Measurements from ENCODE around the gene HLA-DPA1. TPM values are rescaled to one million over a fixed set of nuclear protein-coding genes. Genes with fewer than 3 reads are reported as not detected.

Gene HLA-DPA1
- total RNA-seq, 1 experiment from 2014 or later = 2.6 TPM

DNA sequence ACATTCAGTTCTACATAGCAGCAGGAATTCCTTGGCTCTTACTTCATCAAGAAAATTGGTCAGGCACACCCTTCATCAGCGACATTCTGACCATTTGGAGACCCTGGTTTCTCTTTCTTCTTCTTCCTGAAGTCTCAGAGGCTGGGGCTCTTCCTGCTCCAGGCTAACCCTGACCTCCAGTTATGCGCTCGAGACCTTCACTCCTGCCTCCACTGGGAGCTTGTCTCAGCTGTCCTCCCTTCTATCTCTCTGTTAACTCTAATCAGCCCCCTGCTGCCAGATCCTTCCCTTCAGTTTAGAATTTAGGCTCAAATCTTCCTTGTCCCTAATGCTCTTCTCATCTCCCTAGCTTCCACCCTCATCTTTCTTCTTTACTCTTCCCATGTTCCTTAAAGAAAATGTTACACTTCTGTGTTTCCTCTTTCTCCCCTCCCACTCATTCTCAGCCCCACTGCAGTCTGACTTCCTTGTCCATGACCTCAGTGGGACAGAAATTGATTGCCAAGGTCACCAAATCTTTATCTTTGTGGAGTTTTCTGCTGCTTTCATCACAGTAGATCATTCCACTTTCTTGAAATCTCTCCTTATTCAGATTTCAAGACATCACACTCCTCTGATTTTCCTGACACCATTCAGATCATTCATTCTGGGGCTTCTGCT lies 55.6 kb downstream of the HLA-DPA1 start:
- Histone ChIP-seq H2AK5ac (ENCODE audit: insufficient read length, low read length) (no peak overlapping the region), H3K23me2 (ENCODE audit: insufficient read length, low read depth, low read length, poor library complexity, severe bottlenecking) (no peaks in the 10 kb centered on the region), H3K79me2 (ENCODE audit: insufficient read depth, low read length) (no peaks in the 10 kb centered on the region; the same call in 1 of the 2 replicates), H4K8ac (replicated peaks; ENCODE audit: insufficient read length, low read depth, low read length) (no peak overlapping the region), H2AFZ (ENCODE audit: low read length) (no peak overlapping the region), H3K4me2 (ENCODE audit: insufficient read depth, insufficient read length, low read length) (no peak overlapping the region), H2BK20ac (ENCODE audit: low read depth, low read length, poor library complexity, severe bottlenecking) (no peak overlapping the region), H3K4me1 (ENCODE audit: insufficient read depth, low read length) (no peaks in the 10 kb centered on the region; the same call in 1 of the 2 replicates), H3K4ac (ENCODE audit: low read depth, low read length) (no peak overlapping the region), H3K56ac (ENCODE audit: insufficient read length, low read depth, low read length) (no peak overlapping the region), H2BK12ac (ENCODE audit: insufficient read length, low read depth, low read length) (no peak overlapping the region), H2BK15ac (ENCODE audit: low read depth, low read length) (no peak overlapping the region), H4K91ac (ENCODE audit: insufficient read length, low read depth, low read length) (no peak overlapping the region), H3K9me3 (ENCODE audit: control insufficient read depth, low read depth, low read length) (no peaks in the 10 kb centered on the region), H3K27me3 (ENCODE audit: insufficient read depth, low read length) (no peaks in the 10 kb centered on the region), H3K18ac (ENCODE audit: insufficient read length, low read depth, low read length) (no peak overlapping the region), H2BK5ac (ENCODE audit: insufficient read length, low read length) (no peak overlapping the region), H3K23ac (ENCODE audit: insufficient read length, low read depth, low read length) (no peak overlapping the region), H2BK120ac (ENCODE audit: low read depth, low read length, poor library complexity, severe bottlenecking) (no peak overlapping the region), H3K14ac (ENCODE audit: insufficient read depth, low read length) (no peak overlapping the region), H4K5ac (ENCODE audit: insufficient read length, low read depth, low read length) (no peak overlapping the region), H4K20me1 (ENCODE audit: control insufficient read depth, insufficient read depth, insufficient read length) (no peaks in the 10 kb centered on the region), H3K9ac (ENCODE audit: extremely low read depth, insufficient read length, low read length) (no peak overlapping the region), H3K79me1 (ENCODE audit: insufficient read depth, low read depth, low read length, poor library complexity, severe bottlenecking) (no peaks in the 10 kb centered on the region), H3K27ac (ENCODE audit: insufficient read length, low read depth, low read length) (no peak overlapping the region), H3T11ph (ENCODE audit: low read length) (no peak overlapping the region)
- H3K4me1 Mint-ChIP-seq = peaks cover 6 to 8% of the 10 kb centered on the region in 2 experiments
- no peaks in the 10 kb centered on the region for H3K36me3 Mint-ChIP-seq (ENCODE audit: insufficient read depth in 1 of 3, low read depth in 3 of 3)
- no peak overlapping the region for H3K4me3 Mint-ChIP-seq
- DNase-seq = no peak
- H3K9me3 Mint-ChIP-seq = no peaks in the 10 kb centered on the region; a peak in 1 of 5 replicates
- H3K27me3 Mint-ChIP-seq (ENCODE audit: low read depth) = peaks cover 2% of the 10 kb centered on the region; the same call in 1 of the 2 replicates
- WGBS (ENCODE audit: extremely low coverage, insufficient read length, low lambda C conversion rate) = no CpG with 5 or more reads among the region's 3 CpGs
- TF ChIP-seq, protein P1, sequence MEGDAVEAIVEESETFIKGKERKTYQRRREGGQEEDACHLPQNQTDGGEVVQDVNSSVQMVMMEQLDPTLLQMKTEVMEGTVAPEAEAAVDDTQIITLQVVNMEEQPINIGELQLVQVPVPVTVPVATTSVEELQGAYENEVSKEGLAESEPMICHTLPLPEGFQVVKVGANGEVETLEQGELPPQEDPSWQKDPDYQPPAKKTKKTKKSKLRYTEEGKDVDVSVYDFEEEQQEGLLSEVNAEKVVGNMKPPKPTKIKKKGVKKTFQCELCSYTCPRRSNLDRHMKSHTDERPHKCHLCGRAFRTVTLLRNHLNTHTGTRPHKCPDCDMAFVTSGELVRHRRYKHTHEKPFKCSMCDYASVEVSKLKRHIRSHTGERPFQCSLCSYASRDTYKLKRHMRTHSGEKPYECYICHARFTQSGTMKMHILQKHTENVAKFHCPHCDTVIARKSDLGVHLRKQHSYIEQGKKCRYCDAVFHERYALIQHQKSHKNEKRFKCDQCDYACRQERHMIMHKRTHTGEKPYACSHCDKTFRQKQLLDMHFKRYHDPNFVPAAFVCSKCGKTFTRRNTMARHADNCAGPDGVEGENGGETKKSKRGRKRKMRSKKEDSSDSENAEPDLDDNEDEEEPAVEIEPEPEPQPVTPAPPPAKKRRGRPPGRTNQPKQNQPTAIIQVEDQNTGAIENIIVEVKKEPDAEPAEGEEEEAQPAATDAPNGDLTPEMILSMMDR (conservative IDR thresholded peaks at IDR 0.05) = no peak
- no peak overlapping the region for H3K27ac Mint-ChIP-seq

Data from H9 (cell line).